GM12878 (cell line): ENCODE data around the gene ATP8B1.
"Not testable (repeated sequence)": the region's sequence is repeated elsewhere in the genome, so short reads cannot be mapped to it uniquely, and the experiment has no call there.

Experiments used
- CBX5 ChIP-seq: sonication (generic); IDR thresholded peaks from 2 replicates; pipeline ENCODE4 v1.6.1; 2016; ENCODE audit warnings: low read depth, moderate library complexity, mild to moderate bottlenecking, inconsistent platforms
- CTCF ChIP-seq, 3 experiments: IDR thresholded peaks in 2 of 3; conservative IDR thresholded peaks in 1 of 3; 2 replicates each; pipeline ENCODE4 v1.5.1; 2011; ENCODE audit warnings: low read depth in 3 of 3, low read length in 3 of 3, mild to moderate bottlenecking in 3 of 3, control low read depth in 2 of 3, moderate library complexity in 2 of 3, inconsistent platforms in 1 of 3, mixed read lengths in 1 of 3; ENCODE audit not compliant: control insufficient read depth in 2 of 3, insufficient read depth in 1 of 3; ENCODE audit errors: extremely low read depth in 1 of 3
- ESRRA ChIP-seq: IDR thresholded peaks from 2 replicates; pipeline ENCODE4 v1.6.1; 2012; ENCODE audit warnings: mild to moderate bottlenecking, low read length, improper control_type of control experiment
- PKNOX1 ChIP-seq: fragments of 450-650 bp; IDR thresholded peaks from 2 replicates; pipeline ENCODE4 v1.6.1; 2016; ENCODE audit warnings: mild to moderate bottlenecking
- POLR2A ChIP-seq: IDR thresholded peaks from 2 replicates; pipeline ENCODE4 v1.6.1; 2011; ENCODE audit warnings: low read depth, mild to moderate bottlenecking, low read length
- RAD21 ChIP-seq: IDR thresholded peaks from 2 replicates; pipeline ENCODE4 v1.6.1; 2011; ENCODE audit warnings: mild to moderate bottlenecking, low read depth, low read length, moderate library complexity; ENCODE audit not compliant: insufficient read depth

GRCh38 chr18:57735042-57735441, 68.1 kb downstream of the ATP8B1 start:
- not testable (repeated sequence) for TF ChIP-seq CBX5; ESRRA; CTCF (IDR thresholded peaks at IDR 0.05 in 2 of 3, conservative IDR thresholded peaks at IDR 0.05 in 1 of 3; ENCODE audit: control insufficient read depth in 2 of 3, extremely low read depth in 1 of 3, insufficient read depth in 1 of 3, low read depth in 3 of 3, low read length in 3 of 3); POLR2A; RAD21; PKNOX1
